ENCODE results near the gene NLRP3.
"Not testable (repeated sequence)": the region's sequence is repeated elsewhere in the genome, so short reads cannot be mapped to it uniquely, and the experiment has no call there.

NLRP3 gene

DNA sequence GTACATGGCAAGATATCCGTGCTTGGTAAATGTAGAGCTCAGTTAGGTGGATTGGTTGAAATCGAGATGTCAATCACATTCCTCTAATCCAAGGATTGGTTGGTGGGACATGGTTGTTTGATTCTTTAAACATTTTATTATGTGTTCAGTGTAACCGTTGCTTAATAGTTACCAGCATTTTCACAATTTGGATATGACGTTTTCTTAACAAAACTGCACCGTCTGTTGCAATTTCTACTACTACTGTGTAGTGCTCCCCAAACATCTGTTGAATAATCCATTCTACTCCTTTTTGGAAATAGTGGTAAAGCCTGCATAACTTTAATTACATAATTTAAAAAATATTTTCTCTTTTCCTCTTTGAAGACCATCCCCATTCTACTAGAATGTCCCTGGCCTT lies 25.6 kb downstream of the NLRP3 start:
- no peak for DNase-seq

DNA sequence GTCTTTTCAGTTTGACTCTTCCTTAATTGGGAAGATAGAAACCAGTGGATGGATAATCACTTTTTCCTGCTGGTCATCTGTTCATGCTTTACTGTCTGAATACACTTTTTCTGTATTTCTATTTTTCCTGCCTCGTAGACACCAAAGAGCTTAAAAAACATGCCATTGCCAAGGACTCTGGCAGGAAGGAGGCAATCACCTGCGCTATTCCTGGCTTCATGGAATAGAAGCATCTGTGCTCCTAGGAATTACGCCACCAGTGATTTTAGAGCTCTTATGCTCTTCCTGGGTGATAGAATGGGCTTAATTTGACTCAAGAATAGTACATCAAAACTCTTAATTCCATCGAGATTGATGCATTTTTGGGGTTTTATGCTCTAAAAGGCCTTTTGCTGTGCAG lies 26.2 kb downstream of the NLRP3 start:
- no peak for DNase-seq

DNA sequence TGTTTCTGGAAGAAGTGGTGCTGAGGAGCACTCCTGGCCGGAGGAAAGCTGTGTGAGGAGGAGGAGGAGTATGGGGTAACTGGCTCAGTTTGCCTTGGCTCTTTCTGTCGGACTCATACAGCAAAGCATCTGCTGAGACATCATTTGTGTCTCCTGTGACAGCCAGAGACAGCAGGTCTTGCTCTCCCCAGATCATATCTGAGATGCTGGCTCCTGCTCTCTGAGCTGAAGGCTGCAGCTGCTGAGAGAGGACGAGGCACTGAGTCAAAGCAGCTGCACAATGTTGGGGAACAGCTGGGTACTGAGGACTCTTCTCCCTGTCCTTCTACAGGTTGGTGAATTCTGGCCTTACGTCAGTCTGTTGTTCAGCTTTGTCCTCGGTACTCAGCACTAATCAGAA lies 27.7 kb downstream of the NLRP3 start:
- DNase-seq, result no peak

DNA sequence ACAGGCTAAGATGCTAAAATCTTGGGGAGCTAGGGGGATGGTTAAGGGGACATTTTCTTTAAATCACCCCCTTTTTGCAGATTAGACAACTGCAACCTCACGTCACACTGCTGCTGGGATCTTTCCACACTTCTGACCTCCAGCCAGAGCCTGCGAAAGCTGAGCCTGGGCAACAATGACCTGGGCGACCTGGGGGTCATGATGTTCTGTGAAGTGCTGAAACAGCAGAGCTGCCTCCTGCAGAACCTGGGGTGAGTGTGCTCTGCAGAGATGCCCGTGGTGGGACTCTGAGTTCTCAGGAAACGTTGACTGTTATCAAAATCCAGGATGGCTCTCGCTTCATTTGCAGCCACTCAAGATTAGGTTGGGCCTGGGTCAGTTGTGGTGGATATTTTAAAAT lies 28.6 kb downstream of the NLRP3 start:
- no peak for DNase-seq

DNA sequence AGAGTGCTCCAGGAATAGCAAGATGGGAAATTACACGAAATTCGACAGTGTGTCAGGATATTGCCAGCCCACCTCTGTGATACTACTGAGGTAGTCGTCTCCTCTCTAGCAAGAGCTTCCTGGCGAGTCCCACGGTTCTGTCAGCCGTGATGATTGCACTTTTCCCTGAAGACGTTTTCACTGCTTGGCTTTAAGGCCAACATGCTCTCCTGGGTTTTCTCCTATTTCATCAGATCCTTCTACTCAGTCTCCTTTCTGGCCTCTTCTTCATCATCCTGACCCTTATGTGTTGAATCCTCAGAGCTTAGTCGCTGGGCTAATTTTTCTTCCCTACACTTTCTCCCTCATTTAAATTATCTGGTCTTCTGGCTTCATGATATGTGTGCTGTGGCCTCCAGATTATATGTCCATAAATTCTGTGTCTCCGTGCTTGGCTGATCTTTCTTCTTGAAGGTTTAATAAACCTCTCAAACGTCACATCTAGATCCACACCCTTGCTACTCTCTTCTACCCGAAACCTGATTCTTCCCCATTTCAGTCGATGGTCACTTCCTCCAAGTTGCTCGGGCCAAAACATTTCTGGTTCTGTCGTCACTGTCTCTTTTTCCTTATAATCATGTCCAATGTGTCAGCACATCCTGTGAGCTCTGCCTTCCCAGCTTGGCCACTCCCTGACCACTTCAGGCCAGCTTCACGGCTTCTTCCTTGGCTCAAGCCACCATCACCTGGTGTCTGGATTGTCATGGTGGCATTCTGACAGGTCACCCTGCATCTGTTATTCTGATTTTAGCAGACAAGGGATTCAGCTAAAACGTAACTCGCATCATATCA lies 29.8 kb downstream of the NLRP3 start:
- DNase-seq, result no peak

DNA sequence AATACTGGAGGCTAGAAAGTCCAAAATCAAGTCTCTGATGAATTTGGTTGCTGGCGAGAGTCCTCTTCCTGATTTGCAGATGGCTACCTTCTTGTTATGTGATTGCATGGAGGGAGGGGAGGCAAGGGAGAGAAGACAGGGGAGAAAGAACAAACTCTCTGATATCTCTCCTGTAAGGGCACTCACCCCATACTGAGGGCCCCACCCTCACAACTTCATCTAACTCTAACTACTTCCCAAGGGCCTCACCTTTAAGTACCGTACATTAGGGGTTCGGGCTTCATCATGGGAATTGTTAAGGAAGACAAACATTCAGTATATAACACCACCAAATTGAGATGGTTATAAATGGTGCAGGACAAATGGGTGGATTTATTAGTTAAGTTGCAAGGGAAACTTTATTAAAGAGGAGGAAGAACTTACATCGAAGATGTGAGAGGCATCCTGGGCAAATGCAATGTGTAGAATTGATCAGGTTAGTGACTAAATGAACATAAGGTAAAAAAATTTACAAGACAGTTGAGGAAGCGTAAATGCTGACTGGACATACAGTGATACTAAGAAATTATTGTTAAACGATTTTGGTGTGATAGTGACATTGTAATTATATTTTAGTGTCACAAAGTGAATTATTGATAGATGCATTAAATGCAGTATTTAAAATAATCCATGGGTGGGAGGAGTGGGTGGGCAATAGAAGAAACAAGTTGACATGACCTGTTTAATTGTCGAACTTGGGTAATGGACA lies 31.4 kb downstream of the NLRP3 start:
- no peak for DNase-seq

DNA sequence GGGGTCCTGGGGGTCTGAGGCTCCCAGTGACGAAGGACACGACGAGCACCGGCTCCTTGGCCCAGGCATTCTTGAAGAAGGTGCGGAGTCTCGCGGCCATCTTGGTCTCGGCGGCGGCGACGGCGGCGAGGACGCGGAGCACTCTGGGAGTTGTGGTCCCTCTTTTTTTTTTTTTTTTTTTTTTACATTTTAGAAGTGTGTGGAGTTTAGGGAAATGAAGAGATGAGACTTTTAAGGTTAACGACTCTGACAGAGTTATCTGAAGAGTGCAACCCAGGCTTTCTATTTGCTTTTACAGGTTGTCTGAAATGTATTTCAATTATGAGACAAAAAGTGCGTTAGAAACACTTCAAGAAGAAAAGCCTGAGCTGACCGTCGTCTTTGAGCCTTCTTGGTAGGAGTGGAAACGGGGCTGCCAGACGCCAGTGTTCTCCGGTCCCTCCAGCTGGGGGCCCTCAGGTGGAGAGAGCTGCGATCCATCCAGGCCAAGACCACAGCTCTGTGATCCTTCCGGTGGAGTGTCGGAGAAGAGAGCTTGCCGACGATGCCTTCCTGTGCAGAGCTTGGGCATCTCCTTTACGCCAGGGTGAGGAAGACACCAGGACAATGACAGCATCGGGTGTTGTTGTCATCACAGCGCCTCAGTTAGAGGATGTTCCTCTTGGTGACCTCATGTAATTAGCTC lies 32.3 kb downstream of the NLRP3 start:
- no peak for DNase-seq

DNA sequence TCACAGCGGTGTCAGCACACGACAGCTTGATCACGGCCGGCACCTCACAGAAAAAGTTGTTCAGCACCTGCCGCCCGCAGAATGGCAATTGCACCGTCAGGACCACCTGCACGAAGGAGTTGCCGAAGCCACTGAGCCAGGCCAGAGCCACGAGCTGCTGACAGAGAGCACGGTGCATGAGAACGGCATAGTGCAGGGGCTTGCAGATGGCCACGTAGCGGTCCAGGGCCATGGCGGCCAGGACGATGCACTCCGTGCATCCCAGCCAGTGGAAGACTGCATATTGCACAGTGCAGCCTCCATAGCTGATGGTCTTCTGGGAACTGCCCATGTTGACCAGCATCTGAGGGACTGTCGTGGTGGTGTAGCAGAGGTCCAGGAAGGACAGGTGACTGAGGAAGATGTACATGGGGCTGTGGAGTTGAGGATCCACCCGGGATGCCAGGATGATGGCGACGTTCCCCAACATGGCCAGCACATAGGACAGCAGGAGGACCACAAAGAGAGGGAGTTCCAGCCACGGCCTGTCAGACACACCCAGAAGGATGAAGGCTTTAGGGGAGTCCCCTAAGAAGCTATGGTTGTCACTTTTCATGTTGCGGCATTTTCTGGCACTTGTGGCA lies 35.5 kb downstream of the NLRP3 start:
- no peak for DNase-seq

DNA sequence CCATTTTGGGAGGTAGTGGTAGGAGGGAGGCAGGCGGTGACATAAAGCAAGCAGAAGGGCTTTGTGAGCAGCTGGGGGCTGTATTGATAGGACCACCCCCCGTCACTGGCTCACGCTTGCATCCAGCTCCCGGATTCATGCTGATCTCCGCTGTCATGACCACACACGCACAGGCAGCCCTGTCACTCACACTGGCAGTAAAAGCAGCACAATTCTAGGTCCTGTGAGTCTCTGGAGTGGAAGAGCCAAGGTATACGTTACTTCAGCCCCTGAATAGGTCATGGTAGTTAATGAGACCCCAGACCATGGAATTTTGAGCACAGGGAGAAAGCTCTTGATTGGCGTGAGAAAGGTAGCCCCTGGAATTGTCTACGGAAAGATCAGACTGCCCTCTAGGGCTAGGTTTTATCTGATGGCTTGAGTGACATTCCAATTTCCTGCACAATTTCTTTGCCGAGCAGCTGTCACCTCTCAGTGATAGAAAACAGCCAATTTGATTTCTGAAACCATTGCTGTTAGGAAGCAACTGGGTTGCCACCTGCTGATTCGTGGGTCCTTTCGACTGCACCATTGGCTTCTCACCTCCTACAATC lies 36.6 kb downstream of the NLRP3 start:
- no peak for DNase-seq

DNA sequence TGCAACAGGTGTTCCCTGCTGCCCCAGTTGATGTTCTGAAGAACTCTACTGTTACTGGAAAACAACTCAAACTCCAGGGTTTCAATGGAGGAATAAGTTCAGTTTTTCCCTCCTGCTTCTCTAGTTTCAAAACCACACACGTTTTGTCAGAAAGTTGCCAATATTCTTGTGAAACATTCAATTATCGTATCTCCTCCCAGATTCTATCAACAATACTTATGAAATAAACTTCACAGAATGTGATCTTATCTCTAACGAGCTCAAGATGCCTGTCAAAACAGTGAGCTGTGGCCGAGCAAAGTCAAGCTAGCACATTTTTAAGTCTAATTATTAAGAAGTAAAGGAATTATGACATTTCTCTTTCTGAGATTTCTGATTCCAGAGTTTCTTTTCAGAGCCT lies 37.3 kb downstream of the NLRP3 start:
- no peak for DNase-seq

DNA sequence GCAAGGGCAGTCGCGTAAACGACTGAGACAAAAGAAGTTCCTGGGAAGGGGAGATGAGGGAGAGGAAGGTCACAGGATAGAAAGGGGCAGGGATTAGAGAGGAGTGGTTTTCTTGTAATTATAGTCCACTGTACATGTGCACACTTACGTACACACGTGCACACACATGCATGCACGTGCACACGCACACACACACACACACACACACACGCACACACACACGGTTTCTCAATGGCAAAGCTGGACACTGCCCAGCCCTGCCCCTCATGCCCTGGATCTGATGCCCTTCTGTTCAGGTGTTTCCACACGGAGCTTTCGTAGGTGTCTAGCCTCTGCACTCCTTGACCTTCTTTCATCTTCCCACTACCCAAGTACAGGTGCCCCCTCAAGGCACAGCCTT lies 38.0 kb downstream of the NLRP3 start:
- DNase-seq, result no peak

DNA sequence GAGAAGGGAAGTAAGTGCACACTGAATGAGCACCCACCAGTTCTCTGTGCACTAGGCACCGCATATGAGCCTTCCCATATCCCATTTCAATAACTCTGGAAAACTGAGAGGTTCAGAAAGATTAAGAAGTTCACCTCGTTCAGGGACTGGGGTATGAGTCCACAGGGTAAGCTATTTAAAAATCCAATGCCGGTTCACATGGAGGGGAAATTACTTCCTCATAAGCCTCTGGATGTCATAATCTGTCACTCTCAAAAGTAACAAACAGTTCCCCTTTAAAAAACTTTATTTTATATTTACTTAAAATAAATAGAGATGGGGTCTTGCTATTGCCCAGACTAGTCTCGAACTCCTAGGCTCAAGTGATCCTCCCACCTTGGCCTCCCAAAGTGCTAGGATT lies 40.0 kb downstream of the NLRP3 start:
- no peak for DNase-seq

DNA sequence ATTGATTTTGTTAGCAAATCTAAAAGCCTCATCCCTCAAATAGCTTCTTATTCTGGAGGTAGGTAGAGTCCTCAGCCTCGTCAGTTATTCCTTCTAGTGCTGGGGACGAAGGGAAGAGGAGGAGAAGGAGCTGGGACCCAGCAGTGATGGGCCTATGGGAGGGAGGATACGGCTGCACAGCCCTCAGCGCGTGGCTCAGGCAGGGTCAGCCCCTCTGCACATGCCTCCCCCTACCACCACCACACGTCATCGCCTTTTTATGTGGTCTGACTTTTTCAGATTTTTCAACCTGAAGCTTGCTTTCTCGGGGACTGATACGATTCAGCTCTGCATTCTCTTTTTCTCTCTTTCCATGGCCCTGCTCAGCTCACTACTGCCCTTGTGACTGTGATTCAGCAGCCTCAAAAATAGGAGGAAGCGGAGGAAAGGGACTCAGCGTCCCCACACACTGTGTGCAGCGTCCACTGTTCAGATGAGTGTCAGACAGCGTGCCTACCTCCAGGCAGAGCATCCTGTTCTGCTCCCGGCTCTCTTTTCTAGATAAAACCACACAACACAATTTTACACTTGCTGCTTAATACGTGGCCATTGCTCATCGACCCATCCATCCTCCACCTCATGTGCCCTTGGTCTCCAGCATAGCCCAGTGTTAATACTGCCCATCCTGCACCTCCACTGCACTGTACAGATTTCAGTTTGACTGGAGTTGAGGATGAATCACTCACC lies 41.1 kb downstream of the NLRP3 start:
- DNase-seq, result no peak

DNA sequence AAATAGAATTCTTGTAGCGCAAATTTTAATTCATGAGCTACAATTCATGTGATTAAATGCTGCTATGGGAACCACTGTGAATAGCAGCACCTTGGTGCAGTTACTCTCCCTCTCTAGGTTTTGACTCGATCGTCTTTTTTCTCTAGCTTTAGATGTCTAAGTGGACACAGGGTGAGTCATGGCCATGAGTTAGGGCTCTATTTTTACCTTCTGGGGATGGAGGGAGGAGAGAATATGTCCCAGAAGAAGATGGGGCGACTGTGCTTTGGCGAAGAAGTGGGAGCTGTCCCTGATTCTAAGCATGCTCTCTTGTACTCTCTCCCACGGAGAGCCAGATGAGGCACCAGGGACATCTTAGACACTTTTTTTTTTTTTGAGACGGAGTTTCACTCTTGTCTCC lies 43.5 kb downstream of the NLRP3 start:
- no peak for DNase-seq

DNA sequence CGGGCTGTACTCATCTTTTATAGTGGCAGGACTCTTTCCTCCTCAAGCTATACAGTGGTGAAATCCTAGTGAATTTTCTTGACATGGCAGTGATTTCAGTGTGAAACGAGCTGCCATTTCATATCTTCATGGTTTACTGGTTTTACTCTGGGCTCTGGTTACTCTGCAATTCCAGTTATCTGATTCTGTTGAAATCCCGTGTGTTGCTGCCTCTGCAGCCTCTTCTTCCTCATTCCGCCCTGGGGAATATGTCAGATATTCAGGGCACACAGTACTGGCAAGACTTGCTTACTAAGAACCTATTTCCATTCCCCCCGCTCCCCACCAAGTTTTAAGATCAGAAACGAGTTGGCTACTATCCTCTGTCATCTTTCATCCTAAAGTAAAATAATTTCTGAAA lies 49.8 kb downstream of the NLRP3 start:
- DNase-seq, result no peak

DNA sequence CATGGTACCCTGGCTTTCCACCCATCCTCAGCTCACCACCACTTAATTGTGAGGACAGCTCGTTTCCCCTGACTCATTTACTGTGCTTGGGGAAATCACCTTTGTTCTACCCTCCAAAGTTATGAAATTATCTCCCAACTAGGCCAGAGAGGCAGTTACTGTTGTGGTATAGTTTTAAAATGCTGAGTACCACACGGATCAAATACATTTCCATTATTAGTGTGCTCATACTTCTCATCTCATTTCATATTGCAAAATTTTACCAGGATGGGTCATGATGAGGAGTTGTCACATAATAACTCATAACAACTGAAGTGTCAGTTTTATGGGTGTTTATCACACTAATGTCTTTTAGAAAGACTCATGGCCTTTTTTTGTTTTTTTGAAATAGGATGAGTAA lies 51.2 kb downstream of the NLRP3 start:
- no peak for DNase-seq

DNA sequence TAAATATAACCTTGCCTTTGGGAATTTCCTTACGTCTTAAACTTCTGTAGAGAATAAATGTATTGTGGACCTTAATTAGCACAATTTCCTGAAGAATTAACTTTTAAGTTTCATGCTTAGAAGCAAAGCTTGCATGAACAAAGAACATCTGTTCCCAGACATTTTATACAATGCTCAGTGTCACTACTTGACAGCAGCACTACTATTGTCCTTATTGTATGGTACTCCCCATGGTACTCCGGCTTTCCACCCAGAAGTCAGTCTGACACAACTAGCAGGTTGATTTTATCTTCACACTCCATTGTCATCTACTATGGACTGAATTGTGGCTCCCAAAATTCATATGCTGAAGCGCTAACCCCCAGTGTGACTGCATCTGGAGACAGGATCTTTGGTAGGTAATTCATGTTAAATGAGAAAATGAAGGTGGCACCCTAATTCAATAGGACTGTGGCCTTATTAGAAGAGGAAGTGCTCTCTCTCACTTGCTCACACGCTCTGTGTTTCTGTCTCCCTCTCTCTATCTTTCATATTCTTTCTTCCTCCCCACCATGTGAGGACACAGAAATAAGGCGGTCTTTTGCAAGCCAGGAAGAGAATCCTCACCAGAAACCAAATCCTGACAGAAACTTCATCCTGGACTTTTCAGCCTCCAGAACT lies 52.6 kb downstream of the NLRP3 start:
- DNase-seq, result no peak

DNA sequence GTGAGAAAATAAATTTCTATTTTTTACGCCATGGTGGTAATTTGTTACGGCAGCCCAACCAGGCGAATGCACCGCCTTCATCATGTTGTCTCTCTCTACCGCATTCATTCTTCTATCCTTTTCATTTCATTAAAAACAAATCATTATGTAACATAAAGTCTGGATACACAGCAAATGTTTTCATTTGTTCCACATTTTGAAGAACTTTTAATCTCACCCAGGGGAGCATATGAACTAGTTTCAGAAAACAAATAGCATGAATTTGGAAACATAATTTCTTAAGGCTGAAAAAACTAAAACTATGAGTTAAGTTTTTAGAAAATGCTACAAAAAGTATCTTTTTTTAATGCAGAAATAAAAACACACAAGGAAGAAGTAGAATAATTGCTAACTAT lies 53.2 kb downstream of the NLRP3 start:
- no peak for DNase-seq

DNA sequence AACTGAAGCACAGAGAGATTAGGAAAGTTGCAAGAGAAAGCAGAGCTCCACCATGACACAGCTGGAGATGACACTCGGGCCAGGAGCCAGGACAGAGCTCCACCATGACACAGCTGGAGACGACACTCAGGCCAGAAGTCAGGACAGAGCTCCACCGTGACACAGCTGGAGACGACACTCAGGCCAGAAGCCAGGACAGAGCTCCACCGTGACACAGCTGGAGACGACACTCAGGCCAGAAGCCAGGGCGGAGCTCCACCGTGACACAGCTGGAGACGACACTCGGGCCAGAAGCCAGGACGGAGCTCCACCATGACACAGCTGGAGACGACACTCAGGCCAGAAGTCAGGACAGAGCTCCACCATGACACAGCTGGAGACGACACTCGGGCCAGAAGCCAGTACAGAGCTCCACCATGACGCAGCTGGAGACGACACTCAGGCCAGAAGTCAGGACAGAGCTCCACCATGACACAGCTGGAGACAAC lies 55.0 kb downstream of the NLRP3 start:
- not testable (repeated sequence) for DNase-seq

DNA sequence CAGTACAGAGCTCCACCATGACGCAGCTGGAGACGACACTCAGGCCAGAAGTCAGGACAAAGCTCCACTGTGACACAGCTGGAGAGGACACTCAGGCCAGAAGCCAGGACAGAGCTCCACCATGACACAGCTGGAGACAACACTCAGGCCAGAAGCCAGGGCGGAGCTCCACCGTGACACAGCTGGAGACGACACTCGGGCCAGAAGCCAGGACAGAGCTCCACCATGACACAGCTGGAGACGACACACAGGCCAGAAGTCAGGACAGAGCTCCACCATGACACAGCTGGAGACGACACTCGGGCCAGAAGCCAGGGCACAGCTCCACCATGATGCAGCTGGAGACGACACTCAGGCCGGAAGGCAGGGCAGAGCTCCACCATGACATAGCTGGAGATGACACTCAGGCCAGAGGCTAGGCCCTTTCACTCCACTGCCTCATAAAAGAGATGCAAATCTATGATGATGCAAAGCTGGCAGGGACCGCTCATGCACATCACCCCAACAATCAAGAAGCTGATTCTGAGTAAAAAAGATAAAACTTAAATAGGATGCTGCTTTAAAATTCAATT lies 55.6 kb downstream of the NLRP3 start:
- DNase-seq, result no peak

DNA sequence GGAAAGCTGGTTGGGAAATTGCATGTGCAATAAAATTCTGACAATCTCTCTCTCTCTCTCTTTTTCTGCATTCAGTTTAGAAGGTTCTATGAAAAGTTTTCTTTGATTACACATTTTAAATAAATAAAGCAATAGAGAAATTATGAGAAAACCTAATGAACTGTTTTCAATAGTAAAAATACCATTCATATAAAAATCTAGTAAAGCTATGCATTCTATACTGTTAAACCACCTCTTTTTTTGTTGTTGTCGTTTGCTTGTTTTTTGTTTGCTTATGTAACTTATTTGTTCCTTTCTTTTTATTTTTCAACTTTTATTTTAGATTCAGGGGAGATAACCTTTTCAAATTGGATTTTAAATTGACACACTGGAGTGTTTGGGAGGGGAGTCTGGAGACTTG lies 56.1 kb downstream of the NLRP3 start:
- DNase-seq, result no peak
